ENCODE results near the gene CEACAM16.

DNA sequence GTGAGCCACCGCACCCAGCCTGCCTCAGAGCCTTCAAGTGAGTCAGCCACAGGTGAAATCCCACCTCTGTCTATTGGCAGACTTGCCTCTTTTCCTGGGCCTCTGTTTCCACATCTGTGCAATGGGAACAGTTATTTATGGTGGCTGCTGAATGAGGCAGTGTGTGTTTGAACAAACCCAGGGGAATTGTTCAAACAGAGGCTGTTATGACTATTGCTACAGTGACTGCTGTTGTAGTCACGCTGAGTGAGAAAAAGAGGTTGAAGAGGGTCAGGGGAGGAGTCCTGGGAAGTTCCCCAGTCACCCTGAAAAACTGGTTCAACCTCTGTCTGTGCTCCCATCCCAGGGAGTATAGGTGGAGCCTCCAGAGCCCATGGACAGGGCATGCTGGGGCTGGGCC, 27.6 kb upstream of the CEACAM16 start, which contains the start of gene CEACAM19:
- TF ChIP-seq CTCF (IDR thresholded peaks at IDR 0.05 in 8 of 11, conservative IDR thresholded peaks at IDR 0.05 in 3 of 11) (no peak), POLR2AphosphoS5 (IDR thresholded peaks at IDR 0.05) (no peak), POLR2A (IDR thresholded peaks at IDR 0.05) (no peak)
